IPS-18c (cell line): Measurements from ENCODE around the gene NRCAM.
A peak's percentile ranks its signal among the peaks of the same experiment; 100 is the strongest.

Source experiments
- H3K4me3 ChIP-seq: 2 replicates; pipeline ENCODE4 v1.7.0; 2013; ENCODE audit warnings: low read depth, mild to moderate bottlenecking, low read length, moderate library complexity; ENCODE audit not compliant: insufficient read depth
- H3K9me3 ChIP-seq: one replicate; pipeline ENCODE4 v1.6.1; 2013; ENCODE audit warnings: mild to moderate bottlenecking, low read length, moderate library complexity; ENCODE audit not compliant: control insufficient read depth, insufficient read depth

Gene NRCAM

GRCh38 chr7:108157606-108158335 lies 298.5 kb downstream of the NRCAM start:
- Histone ChIP-seq H3K4me3 (no peak overlapping the region), H3K9me3 (no peaks in the 10 kb centered on the region)

- no peak overlapping the region for H3K4me3 ChIP-seq
- H3K9me3 ChIP-seq, result no peaks in the 10 kb centered on the region
Observed at GRCh38 chr7:108156897-108157605, 299.2 kb downstream of the NRCAM start.

- H3K4me3 ChIP-seq, result no peak overlapping the region
- no peaks in the 10 kb centered on the region for H3K9me3 ChIP-seq
Observed at GRCh38 chr7:108152198-108152597, 304.0 kb downstream of the NRCAM start.

GRCh38 chr7:108149908-108150307 lies 306.3 kb downstream of the NRCAM start:
- no peak overlapping the region for H3K4me3 ChIP-seq
- H3K9me3 ChIP-seq, result no peaks in the 10 kb centered on the region

- Histone ChIP-seq H3K4me3 (no peak overlapping the region), H3K9me3 (no peaks in the 10 kb centered on the region)
Observed at GRCh38 chr7:108149119-108149518, 307.1 kb downstream of the NRCAM start.

- Histone ChIP-seq H3K9me3 (no peaks in the 10 kb centered on the region), H3K4me3 (no peak overlapping the region)
Observed at GRCh38 chr7:108147031-108147563, 309.1 kb downstream of the NRCAM start.

GRCh38 chr7:108146070-108146842 lies 310.0 kb downstream of the NRCAM start:
- H3K4me3 ChIP-seq, result peak overlapping the region; percentile 37; the same call in 1 of the 2 replicates
- no peaks in the 10 kb centered on the region for H3K9me3 ChIP-seq

GRCh38 chr7:108145401-108145800 lies 310.8 kb downstream of the NRCAM start:
- Histone ChIP-seq H3K9me3 (no peaks in the 10 kb centered on the region), H3K4me3 (peak overlapping the region; percentile 32; the same call in 1 of the 2 replicates)

- no peaks in the 10 kb centered on the region for H3K9me3 ChIP-seq
- no peak overlapping the region for H3K4me3 ChIP-seq
Observed at GRCh38 chr7:108144931-108145330, 311.3 kb downstream of the NRCAM start.

- H3K9me3 ChIP-seq, result no peaks in the 10 kb centered on the region
- H3K4me3 ChIP-seq, result no peak overlapping the region
Observed at GRCh38 chr7:108143658-108144420, 312.4 kb downstream of the NRCAM start.

GRCh38 chr7:108142675-108143259 lies 313.5 kb downstream of the NRCAM start:
- H3K9me3 ChIP-seq, result no peaks in the 10 kb centered on the region

GRCh38 chr7:108142180-108142579 lies 314.1 kb downstream of the NRCAM start:
- Histone ChIP-seq H3K4me3 (no peak overlapping the region), H3K9me3 (no peaks in the 10 kb centered on the region)

More at GRCh38 chr7:108142675-108143259, 313.5 kb downstream of the NRCAM start:
- H3K4me3 ChIP-seq, result no peak overlapping the region

GRCh38 chr7:108140671-108141070 lies 315.6 kb downstream of the NRCAM start:
- H3K9me3 ChIP-seq, result no peaks in the 10 kb centered on the region
- no peak overlapping the region for H3K4me3 ChIP-seq

- Histone ChIP-seq H3K4me3 (no peak overlapping the region), H3K9me3 (no peaks in the 10 kb centered on the region)
Observed at GRCh38 chr7:108138911-108139310, 317.3 kb downstream of the NRCAM start.

GRCh38 chr7:108137993-108138392 lies 318.2 kb downstream of the NRCAM start:
- no peak overlapping the region for H3K4me3 ChIP-seq
- no peaks in the 10 kb centered on the region for H3K9me3 ChIP-seq

- no peaks in the 10 kb centered on the region for H3K9me3 ChIP-seq
- H3K4me3 ChIP-seq, result no peak overlapping the region
Observed at GRCh38 chr7:108137040-108137439, 319.2 kb downstream of the NRCAM start.
